ENCODE measurements around the gene PRM1.

PRM1 gene

GRCh38 chr16:11251525-11252481 is 29.3 kb downstream of the PRM1 start:
- DNase-seq: no peak

DNA sequence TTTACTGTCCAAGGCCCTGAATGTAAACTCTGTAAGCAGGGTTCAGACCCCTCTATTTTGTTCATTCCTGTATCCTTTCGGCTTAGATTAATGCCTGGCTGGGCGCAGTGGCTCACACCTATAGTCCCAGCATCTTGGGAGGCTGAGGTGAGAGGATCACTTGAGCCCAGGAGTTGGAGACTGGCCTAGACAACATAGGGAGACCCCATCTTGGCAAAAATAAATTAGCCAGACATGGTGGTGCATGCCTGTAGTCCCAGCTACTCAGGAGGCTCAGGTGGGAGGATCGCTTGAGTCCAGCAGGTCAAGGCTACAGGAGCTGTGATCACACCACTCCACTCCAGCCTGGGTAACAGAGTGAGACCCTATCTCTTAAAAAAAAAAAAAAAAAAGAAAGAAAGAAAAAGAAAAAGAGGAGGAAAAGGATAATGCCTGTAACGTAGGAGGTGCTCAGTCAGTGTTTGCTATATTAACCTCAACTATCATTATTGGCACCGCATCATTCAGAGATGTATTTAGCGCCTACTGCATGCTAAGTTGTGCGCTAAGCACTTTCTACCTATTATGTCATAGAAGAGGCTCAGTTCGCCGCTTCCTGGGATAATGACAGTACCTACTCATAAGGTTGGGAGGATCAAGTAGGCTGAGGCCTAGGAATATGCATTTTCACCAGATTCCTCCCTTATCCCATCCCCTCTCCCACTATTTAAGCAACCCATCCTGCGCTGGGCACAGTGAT is 30.2 kb downstream of the PRM1 start:
- DNase-seq: no peak

DNA sequence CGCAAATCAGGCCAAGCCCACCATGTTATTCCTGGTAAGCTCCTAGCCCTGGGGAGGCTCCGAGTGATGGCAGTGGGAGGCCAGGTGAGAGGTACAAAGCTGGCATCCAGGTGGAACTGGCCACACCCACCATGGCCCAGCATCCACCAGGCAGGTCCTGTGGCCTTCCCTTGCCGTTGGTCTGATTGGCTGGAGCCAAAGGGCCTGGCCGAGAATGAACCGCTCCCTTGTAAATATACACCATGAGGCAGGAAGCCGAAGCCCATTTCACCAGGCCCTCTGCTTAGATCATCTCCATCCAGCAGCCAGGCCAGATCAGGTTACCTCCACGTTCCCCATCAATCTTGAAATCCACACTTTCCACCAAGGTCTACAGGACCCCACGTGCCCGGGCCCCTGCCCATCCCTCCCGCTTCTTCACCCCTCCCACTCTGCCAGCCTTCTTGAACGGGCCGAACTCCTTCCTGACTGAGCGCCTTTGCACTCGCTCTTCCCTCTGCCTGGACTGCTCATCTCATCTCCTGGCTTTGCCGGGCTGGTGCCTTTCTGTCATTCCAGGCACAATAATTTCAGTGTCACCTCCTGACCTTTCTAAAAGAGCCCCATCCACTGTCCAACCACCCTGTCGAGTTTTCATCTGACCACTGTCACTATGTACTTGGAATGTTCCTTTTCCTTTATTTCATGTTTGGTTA is 30.9 kb downstream of the PRM1 start:
- no peak for DNase-seq

GRCh38 chr16:11249233-11250061 is 31.7 kb downstream of the PRM1 start:
- DNase-seq: no peak

GRCh38 chr16:11248133-11248532 is 33.0 kb downstream of the PRM1 start:
- DNase-seq: no peak

GRCh38 chr16:11245988-11246387 is 35.1 kb downstream of the PRM1 start:
- no peak for DNase-seq

DNA sequence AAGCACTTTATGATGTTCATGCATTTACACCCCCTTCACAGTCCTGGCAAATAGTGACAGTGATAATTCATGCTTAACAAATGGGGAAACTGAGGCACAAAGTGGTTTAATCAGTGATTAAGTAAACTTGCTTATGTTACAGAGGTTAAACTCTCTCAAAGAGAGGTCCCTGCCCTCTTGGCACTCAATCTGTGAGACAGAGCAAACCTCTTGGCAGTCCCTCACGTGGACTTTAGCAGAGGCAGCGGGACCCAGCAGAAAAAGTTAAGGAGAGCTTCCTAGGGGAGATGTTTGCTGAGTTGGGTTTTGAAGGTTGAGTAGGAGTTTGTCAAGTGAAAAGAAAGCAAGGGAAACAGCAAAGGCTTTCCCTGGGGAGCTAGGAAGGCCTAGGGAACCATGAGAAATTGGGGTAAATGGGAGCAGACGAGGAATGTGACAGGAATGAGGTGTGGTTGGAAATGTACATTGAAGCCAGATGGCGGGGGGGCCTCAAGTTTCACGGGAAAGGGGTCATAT is 35.9 kb downstream of the PRM1 start:
- DNase-seq: no peak

DNA sequence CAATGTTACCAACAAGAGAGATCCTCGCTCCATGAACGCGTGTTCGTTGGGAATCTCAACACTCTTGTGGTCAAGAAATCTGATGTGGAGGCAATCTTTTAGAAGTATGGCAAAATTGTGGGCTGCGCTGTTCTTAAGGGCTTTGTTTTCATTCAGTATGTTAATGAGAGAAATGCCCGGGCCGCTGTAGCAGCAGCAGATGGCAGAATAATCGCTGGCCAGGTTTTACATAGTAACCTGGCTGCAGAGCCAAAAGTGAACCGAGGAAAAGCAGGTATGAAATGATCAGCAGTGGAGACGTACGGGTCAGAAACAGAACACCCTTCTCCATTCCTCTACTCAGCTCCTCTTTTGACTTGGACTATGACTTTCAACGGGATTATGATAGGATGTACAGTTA is 38.5 kb downstream of the PRM1 start:
- DNase-seq: peak; percentile 22

- no peak for DNase-seq
These were observed 39.5 kb downstream of the PRM1 start for GRCh38 chr16:11241480-11242204.

GRCh38 chr16:11240636-11241473 is 40.3 kb downstream of the PRM1 start:
- DNase-seq: no peak

GRCh38 chr16:11239644-11240632 is 41.2 kb downstream of the PRM1 start:
- DNase-seq: no peak

GRCh38 chr16:11238272-11239202 is 42.6 kb downstream of the PRM1 start:
- DNase-seq: no peak

GRCh38 chr16:11236461-11237254 is 44.5 kb downstream of the PRM1 start:
- peak; percentile 55 for DNase-seq

DNA sequence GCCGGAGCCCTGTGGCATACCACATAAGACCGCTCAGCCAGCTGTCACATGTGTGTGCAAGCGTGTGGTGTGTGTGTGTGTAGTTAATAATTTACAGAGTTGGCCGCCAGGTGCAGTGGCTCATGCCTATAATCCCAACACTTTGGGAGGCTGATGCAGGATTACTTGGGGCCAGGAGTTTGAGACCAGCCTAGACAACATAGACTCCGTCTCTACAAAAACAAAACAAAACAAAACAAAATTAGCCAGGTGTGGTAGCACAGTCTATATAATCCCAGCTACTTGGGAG is 45.5 kb downstream of the PRM1 start:
- no peak for DNase-seq

- no peak for DNase-seq
These were observed 46.0 kb downstream of the PRM1 start for GRCh38 chr16:11234884-11235702.

- no peak for DNase-seq
These were observed 47.3 kb downstream of the PRM1 start for GRCh38 chr16:11233727-11234376.
